ENCODE data around the gene CNTN3.

CNTN3 gene

GRCh38 chr3:74607803-74608202, 6.7 kb downstream of the CNTN3 start:
- no peak for DNase-seq

GRCh38 chr3:74606996-74607395, 7.5 kb downstream of the CNTN3 start:
- no peak for DNase-seq

- DNase-seq = no peak
These were observed 9.0 kb downstream of the CNTN3 start for GRCh38 chr3:74605437-74605836.

- DNase-seq = no peak
These were observed 11.2 kb downstream of the CNTN3 start for GRCh38 chr3:74603292-74603691.

GRCh38 chr3:74602471-74602870, 12.0 kb downstream of the CNTN3 start:
- no peak for DNase-seq

- DNase-seq = no peak
These were observed 12.7 kb downstream of the CNTN3 start for GRCh38 chr3:74601793-74602192.

GRCh38 chr3:74599564-74599963, 14.9 kb downstream of the CNTN3 start:
- DNase-seq = no peak

- DNase-seq = no peak
These were observed 21.3 kb downstream of the CNTN3 start for GRCh38 chr3:74593152-74593551.

GRCh38 chr3:74592359-74592758, 22.1 kb downstream of the CNTN3 start:
- no peak for DNase-seq

GRCh38 chr3:74591946-74592345, 22.5 kb downstream of the CNTN3 start:
- no peak for DNase-seq

- no peak for DNase-seq
These were observed 23.1 kb downstream of the CNTN3 start for GRCh38 chr3:74591342-74591741.

- DNase-seq = no peak
These were observed 23.7 kb downstream of the CNTN3 start for GRCh38 chr3:74590620-74591262.

- no peak for DNase-seq
These were observed 29.7 kb downstream of the CNTN3 start for GRCh38 chr3:74584782-74585181.

- no peak for DNase-seq
These were observed 31.5 kb downstream of the CNTN3 start for GRCh38 chr3:74582982-74583381.

GRCh38 chr3:74575857-74576256, 38.6 kb downstream of the CNTN3 start:
- DNase-seq = no peak

- DNase-seq = no peak
These were observed 43.3 kb downstream of the CNTN3 start for GRCh38 chr3:74571118-74571517.
